NCI-H1092 (cell line): ENCODE data around the gene MBP.

Source experiments
- DNase-seq: peaks from one replicate; lab custom pipeline; 2025; lab: John Stamatoyannopoulos, UW

Gene MBP

GRCh38 chr18:77047803-77048419 is 84.7 kb downstream of the MBP start:
- no peak for DNase-seq

- no peak for DNase-seq
Measured at GRCh38 chr18:77046994-77047393, 85.6 kb downstream of the MBP start.

DNA sequence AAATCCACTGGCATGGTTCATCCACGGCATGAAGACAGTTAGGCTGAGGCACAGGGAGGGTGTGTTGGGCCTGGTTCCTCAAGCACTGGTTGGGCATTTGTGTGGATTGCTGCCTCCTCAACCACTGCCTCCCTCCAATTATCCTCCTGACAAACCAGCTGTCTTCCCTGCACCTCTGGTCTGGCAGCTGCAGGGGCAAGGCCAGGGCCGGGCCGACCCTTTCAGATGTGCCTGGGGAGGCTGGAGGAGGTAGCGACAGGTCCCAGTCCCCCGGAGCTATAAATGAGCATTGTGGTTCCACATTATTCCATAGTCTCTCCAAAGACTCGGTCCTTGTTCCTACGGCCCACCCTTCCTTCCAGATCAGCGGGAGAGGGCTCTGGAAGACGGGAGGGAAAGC is 86.2 kb downstream of the MBP start:
- DNase-seq: no peak

GRCh38 chr18:77045677-77046076 is 86.9 kb downstream of the MBP start:
- no peak for DNase-seq

GRCh38 chr18:77044866-77045664 is 87.5 kb downstream of the MBP start:
- no peak for DNase-seq

- no peak for DNase-seq
Measured at GRCh38 chr18:77043541-77044280, 88.9 kb downstream of the MBP start.

- no peak for DNase-seq
Measured at GRCh38 chr18:77042583-77042982, 90.0 kb downstream of the MBP start.

GRCh38 chr18:77039196-77040130 is 93.1 kb downstream of the MBP start:
- DNase-seq: no peak

DNA sequence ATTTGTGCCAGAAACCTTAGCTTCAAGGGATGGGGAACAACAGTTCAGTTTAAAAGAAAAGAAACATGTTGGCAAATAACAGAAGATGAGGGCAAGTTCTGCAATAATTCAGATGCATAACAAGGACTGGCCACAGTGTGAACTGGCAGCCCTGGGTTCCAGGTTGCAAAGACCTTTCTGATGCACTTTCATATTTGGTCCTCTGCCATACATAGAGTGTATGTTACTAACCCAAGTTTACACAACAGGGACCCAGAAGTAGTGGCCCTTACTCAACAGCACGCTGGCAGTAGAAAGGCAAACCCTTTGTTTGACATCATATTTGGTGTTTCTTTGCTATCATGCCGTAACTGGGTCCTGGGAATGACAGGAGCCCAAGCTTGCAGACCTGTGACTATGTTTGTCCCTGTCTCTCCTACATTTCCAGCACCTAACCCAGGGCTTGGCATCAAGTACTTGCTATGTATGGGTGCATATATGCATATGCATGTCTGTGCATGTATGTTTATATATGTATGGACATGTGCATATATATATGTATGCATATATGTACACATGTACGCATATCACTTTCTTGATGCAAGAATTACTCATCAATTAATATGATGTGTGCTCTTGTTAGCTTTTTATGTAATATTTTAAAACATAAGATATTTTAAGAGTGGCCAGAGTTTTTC is 94.3 kb downstream of the MBP start:
- DNase-seq: no peak

GRCh38 chr18:77037567-77037966 is 95.0 kb downstream of the MBP start:
- no peak for DNase-seq

- DNase-seq: no peak
Measured at GRCh38 chr18:77035380-77036187, 97.0 kb downstream of the MBP start.

DNA sequence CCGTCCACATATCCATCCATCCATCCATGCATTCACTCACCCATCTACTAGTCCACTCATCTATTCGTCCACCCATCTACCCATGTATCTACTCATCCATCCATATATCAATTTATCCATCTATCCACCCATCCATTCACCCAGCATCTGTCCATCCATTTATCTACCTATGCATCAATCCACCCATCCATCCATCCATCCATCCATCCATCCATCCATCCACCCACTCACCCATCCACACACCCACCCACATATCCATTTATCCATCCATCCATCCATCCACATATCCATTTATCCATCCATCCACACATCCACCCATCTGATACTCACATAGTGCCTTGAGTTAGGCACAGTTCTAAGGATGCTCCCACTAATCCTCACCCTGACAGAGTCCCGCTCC is 99.0 kb downstream of the MBP start:
- DNase-seq: no peak

DNA sequence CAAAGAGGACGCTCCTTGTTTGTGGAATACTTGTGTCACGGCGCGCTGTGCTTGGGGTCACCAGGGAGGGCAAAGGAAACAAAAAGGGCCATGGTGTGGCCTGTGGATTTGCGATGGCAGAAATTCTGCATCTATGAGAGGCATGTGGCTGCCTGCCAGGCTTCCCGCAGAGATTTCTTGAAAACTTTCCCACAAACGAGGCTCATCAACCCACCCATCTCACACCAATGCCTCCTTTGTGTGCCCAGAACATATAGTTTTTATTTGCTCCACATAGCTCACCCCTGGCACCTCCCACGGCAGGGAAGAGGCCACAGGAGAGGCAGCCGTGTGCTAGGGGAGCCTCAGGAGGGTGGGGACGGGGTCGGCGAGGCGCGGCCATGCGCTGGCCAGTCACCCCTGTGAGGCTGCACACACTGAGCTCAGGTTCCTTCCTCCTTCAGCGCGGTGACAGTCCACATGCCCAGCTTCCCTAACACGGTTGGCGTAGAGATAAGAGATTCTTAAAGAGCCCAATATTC is 100.3 kb downstream of the MBP start:
- no peak for DNase-seq

- DNase-seq: no peak
Measured at GRCh38 chr18:77031662-77032061, 100.9 kb downstream of the MBP start.

GRCh38 chr18:77030201-77030600 is 102.4 kb downstream of the MBP start:
- no peak for DNase-seq

GRCh38 chr18:77025831-77026363 is 106.7 kb downstream of the MBP start:
- no peak for DNase-seq

DNA sequence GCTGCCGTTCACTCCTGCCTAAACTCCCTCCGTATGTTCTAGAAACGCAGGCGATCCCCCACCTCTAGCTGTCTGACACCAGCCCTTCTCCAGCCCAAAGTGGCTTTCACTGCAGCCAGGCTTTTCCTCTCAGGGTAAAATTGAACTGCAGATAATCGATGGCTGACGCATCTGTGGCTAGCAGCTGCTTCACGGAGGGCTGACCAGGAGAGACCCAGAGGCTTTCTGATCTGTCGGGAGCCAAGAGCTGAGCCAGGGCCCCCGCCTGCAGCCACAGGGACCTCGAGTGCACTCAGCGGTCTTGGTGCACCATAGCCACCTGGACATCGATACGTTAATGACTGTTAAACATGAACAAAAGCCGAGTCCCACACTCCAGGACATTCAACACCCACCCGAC is 107.5 kb downstream of the MBP start:
- DNase-seq: no peak

DNA sequence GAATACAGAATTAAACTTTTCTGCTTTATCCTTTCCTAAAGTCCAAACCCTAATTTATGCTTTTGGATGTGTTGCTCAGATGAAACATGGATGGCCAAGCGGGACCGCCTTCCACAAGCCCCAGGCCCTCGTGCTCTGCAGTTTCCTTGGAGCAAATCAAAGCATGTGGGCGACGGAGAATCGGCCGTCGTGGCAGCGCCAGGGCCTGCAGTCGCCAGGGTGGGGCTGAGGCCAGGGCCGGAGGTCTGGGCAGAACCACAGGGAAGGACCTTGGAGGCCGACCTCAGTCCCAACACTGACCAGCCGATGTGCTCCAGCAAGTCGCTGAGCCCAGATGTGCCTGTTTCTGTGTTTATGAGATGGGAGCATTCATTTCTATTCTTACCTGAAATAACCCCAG is 108.1 kb downstream of the MBP start:
- DNase-seq: no peak

DNA sequence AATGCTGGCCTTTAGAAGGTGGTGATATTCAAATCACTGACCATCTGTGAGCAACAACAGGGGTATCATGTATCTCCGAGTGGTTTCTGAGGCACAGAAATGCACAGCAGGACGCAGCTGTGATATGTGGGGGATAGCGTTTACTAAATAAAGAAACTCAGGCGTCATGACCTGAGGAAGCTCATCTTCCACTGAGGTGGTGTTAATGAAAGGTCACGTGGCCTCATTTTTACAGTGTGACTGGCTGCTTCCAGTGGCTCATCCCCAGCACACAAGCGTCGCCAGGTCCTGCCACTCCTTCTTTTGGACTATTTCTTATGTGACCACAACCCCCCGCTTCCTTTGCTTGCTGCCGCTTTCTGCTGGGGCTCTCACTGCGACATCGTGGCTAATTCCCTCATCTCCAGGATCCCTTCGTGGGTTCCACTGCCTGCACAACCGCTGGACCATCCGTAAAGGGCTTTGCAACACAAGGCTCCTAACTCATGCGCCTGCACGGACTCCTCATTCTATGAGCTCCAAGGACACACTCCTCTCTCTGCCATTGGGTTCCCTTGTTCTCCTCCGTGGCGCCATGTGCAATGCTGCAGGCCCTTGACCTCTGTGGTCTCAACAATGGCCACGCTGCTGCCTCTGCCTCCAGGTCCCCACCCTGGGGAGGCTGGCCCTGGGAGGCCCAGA is 109.3 kb downstream of the MBP start:
- no peak for DNase-seq
